ENCODE data around the gene GAMT. TPM values are rescaled to one million over a fixed set of nuclear protein-coding genes. Genes with fewer than 3 reads are reported as not detected.

GAMT gene
- total RNA-seq, 1 experiment from 2014 or later = 27.7 TPM

DNA sequence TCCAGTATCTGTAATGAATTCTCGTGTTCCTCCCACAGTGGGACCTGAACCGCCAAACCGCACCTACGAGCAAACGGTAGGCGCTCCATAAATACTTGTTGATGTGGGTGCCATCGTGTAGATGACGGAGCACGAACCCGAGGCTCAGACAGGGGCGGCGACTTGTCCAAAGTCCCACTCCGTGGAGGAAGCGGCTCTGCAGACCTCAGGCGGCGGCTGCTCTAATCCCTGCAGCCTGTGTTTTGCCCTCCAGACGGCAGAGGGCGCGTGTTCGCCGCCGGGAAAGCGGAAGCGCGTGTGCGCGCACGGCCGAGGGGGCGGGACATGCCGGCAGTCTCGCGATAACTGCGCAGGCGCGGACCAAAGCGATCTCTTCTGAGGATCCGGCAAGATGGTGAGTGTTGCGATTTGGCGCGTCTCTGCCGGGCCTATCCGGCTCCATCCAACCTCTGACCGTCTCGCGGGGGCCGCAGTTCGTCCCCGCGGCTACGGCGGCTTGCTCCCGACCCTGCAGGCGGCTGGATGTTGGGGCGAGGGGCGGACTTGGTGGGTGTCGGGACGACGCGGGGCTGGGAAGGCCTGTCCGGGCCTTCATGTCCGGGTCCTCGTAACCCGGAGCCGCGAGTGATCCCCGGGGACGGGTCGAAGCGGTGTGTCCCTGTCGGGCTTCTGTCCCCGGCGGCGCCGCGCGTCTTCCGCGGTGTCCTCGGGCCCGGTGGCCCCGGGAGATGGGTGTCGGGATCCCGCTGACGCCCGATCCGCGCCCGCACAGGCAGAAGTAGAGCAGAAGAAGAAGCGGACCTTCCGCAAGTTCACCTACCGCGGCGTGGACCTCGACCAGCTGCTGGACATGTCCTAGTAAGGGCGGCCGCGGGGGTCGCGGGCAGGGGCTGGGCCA, 36.9 kb upstream of the GAMT start, which contains the start of gene RPS15 (continued):
- no peak for TF ChIP-seq CREB1 (CRISPR knock-in tag; IDR thresholded peaks at IDR 0.05)
- no peak for TF ChIP-seq TCF7 (CRISPR knock-in tag; IDR thresholded peaks at IDR 0.05; ENCODE audit: low read depth)
- no peak for TF ChIP-seq RORB (CRISPR knock-in tag; IDR thresholded peaks at IDR 0.05)
- TF ChIP-seq ZSCAN18 (CRISPR knock-in tag; IDR thresholded peaks at IDR 0.05) = no peak
- no peak for TF ChIP-seq SOX15 (CRISPR knock-in tag; IDR thresholded peaks at IDR 0.05)
- no peak for TF ChIP-seq ZNF423 (CRISPR knock-in tag; IDR thresholded peaks at IDR 0.05)
- TF ChIP-seq JAZF1 (CRISPR knock-in tag; IDR thresholded peaks at IDR 0.05) = no peak
- peak; percentile 51; the same call in 1 of the 2 replicates for TF ChIP-seq NFATC4 (CRISPR knock-in tag; IDR thresholded peaks at IDR 0.05)
- no peak for TF ChIP-seq STAT6 (CRISPR knock-in tag; conservative IDR thresholded peaks at IDR 0.05; ENCODE audit: low read depth)
- no peak for TF ChIP-seq OVOL2 (CRISPR knock-in tag; IDR thresholded peaks at IDR 0.05; ENCODE audit: borderline replicate concordance)
- no peak for TF ChIP-seq NR1H2 (CRISPR knock-in tag; IDR thresholded peaks at IDR 0.05)
- no peak for TF ChIP-seq GTF2I (CRISPR knock-in tag; conservative IDR thresholded peaks at IDR 0.05)
- TF ChIP-seq, protein P1, sequence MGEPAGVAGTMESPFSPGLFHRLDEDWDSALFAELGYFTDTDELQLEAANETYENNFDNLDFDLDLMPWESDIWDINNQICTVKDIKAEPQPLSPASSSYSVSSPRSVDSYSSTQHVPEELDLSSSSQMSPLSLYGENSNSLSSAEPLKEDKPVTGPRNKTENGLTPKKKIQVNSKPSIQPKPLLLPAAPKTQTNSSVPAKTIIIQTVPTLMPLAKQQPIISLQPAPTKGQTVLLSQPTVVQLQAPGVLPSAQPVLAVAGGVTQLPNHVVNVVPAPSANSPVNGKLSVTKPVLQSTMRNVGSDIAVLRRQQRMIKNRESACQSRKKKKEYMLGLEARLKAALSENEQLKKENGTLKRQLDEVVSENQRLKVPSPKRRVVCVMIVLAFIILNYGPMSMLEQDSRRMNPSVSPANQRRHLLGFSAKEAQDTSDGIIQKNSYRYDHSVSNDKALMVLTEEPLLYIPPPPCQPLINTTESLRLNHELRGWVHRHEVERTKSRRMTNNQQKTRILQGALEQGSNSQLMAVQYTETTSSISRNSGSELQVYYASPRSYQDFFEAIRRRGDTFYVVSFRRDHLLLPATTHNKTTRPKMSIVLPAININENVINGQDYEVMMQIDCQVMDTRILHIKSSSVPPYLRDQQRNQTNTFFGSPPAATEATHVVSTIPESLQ (CRISPR knock-in tag; IDR thresholded peaks at IDR 0.05) = no peak
- TF ChIP-seq NFYB (CRISPR knock-in tag; conservative IDR thresholded peaks at IDR 0.05; ENCODE audit: low read depth) = no peak; the same call in 1 of the 2 replicates
- peak; percentile 94 for TF ChIP-seq TP53 (CRISPR knock-in tag; IDR thresholded peaks at IDR 0.05)
- peak; percentile 72 for TF ChIP-seq E2F5 (CRISPR knock-in tag; IDR thresholded peaks at IDR 0.05)
- TF ChIP-seq ZNF219 (CRISPR knock-in tag; IDR thresholded peaks at IDR 0.05; ENCODE audit: borderline replicate concordance) = no peak
- TF ChIP-seq, protein P2, sequence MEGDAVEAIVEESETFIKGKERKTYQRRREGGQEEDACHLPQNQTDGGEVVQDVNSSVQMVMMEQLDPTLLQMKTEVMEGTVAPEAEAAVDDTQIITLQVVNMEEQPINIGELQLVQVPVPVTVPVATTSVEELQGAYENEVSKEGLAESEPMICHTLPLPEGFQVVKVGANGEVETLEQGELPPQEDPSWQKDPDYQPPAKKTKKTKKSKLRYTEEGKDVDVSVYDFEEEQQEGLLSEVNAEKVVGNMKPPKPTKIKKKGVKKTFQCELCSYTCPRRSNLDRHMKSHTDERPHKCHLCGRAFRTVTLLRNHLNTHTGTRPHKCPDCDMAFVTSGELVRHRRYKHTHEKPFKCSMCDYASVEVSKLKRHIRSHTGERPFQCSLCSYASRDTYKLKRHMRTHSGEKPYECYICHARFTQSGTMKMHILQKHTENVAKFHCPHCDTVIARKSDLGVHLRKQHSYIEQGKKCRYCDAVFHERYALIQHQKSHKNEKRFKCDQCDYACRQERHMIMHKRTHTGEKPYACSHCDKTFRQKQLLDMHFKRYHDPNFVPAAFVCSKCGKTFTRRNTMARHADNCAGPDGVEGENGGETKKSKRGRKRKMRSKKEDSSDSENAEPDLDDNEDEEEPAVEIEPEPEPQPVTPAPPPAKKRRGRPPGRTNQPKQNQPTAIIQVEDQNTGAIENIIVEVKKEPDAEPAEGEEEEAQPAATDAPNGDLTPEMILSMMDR (IDR thresholded peaks at IDR 0.05) = peak; percentile 77
- TF ChIP-seq ZBTB43 (CRISPR knock-in tag; IDR thresholded peaks at IDR 0.05) = peak; percentile 76
- TF ChIP-seq IRF1 (CRISPR knock-in tag; IDR thresholded peaks at IDR 0.05) = peak; percentile 90
- TF ChIP-seq, protein P3, sequence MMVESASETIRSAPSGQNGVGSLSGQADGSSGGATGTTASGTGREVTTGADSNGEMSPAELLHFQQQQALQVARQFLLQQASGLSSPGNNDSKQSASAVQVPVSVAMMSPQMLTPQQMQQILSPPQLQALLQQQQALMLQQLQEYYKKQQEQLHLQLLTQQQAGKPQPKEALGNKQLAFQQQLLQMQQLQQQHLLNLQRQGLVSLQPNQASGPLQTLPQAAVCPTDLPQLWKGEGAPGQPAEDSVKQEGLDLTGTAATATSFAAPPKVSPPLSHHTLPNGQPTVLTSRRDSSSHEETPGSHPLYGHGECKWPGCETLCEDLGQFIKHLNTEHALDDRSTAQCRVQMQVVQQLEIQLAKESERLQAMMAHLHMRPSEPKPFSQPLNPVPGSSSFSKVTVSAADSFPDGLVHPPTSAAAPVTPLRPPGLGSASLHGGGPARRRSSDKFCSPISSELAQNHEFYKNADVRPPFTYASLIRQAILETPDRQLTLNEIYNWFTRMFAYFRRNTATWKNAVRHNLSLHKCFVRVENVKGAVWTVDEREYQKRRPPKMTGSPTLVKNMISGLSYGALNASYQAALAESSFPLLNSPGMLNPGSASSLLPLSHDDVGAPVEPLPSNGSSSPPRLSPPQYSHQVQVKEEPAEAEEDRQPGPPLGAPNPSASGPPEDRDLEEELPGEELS (CRISPR knock-in tag; IDR thresholded peaks at IDR 0.05) = peak; percentile 89
- TF ChIP-seq ZNF396 (CRISPR knock-in tag; IDR thresholded peaks at IDR 0.05; ENCODE audit: borderline replicate concordance) = no peak
- TF ChIP-seq, protein P4, sequence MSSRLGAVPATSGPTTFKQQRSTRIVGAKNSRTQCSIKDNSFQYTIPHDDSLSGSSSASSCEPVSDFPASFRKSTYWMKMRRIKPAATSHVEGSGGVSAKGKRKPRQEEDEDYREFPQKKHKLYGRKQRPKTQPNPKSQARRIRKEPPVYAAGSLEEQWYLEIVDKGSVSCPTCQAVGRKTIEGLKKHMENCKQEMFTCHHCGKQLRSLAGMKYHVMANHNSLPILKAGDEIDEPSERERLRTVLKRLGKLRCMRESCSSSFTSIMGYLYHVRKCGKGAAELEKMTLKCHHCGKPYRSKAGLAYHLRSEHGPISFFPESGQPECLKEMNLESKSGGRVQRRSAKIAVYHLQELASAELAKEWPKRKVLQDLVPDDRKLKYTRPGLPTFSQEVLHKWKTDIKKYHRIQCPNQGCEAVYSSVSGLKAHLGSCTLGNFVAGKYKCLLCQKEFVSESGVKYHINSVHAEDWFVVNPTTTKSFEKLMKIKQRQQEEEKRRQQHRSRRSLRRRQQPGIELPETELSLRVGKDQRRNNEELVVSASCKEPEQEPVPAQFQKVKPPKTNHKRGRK (CRISPR knock-in tag; IDR thresholded peaks at IDR 0.05; ENCODE audit: borderline replicate concordance) = no peak
- TF ChIP-seq SP1 (CRISPR knock-in tag; conservative IDR thresholded peaks at IDR 0.05) = peak; percentile 97
